ENCODE results near the gene MATN4.

DNA sequence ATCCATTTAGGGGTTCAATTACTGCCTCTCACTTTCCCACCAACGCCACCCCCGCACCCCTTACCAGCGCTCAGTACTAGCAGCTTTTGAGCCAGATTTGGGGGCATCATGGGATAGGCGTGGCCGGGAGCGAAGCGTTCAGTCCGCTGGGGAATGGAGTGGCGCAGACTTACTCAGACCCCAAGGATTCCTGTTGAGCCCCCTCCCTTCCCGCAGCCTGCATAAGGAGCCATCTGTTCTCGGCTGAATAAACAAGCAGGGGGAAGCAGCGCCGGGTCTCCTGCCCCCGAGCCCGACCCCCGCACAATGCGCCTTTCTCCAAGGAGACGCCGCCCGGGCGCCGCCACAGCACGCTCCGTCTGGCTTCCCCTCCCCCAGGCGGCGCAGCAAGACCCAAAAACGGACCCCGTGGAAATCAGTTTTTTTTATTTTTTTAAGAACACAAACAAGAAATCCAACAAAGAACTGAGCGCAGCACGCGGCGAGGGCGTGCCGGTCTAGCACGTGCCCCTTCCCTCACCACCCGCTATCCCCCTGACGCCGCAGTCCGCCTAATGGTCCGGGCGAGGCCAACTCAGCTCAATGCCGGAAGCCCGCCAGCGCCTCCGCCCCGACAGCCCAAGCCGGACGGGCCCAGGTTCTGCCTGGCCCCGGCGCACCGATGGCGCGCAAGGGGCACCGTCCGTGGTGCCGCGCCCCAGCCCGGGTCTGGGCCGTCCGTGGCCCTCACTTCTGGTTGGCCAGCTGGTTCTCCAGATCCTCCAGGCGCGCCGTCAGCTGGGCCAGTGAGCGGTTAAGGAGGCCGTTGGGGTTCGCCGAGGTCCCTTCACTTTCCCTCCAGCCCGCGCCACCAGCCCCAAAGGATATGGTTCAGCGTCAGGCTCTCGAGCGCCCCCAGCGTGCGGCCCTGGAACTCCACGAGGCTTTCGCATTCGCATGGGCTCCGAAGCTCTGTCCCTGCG lies 14.8 kb downstream of the MATN4 start:
- TF ChIP-seq, protein P1, sequence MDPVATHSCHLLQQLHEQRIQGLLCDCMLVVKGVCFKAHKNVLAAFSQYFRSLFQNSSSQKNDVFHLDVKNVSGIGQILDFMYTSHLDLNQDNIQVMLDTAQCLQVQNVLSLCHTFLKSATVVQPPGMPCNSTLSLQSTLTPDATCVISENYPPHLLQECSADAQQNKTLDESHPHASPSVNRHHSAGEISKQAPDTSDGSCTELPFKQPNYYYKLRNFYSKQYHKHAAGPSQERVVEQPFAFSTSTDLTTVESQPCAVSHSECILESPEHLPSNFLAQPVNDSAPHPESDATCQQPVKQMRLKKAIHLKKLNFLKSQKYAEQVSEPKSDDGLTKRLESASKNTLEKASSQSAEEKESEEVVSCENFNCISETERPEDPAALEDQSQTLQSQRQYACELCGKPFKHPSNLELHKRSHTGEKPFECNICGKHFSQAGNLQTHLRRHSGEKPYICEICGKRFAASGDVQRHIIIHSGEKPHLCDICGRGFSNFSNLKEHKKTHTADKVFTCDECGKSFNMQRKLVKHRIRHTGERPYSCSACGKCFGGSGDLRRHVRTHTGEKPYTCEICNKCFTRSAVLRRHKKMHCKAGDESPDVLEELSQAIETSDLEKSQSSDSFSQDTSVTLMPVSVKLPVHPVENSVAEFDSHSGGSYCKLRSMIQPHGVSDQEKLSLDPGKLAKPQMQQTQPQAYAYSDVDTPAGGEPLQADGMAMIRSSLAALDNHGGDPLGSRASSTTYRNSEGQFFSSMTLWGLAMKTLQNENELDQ (CRISPR knock-in tag; IDR thresholded peaks at IDR 0.05; ENCODE audit: borderline replicate concordance) = 0 out of 2 replicates have a peak, but pooled peaks have one; percentile 82
- TF ChIP-seq, protein P2, sequence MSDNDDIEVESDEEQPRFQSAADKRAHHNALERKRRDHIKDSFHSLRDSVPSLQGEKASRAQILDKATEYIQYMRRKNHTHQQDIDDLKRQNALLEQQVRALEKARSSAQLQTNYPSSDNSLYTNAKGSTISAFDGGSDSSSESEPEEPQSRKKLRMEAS (IDR thresholded peaks at IDR 0.05) = no peak
- TF ChIP-seq ZSCAN30 (CRISPR knock-in tag; IDR thresholded peaks at IDR 0.05) (no peak), SETDB1 (CRISPR knock-in tag; IDR thresholded peaks at IDR 0.05; ENCODE audit: borderline replicate concordance) (no peak)
- TF ChIP-seq, protein P3, sequence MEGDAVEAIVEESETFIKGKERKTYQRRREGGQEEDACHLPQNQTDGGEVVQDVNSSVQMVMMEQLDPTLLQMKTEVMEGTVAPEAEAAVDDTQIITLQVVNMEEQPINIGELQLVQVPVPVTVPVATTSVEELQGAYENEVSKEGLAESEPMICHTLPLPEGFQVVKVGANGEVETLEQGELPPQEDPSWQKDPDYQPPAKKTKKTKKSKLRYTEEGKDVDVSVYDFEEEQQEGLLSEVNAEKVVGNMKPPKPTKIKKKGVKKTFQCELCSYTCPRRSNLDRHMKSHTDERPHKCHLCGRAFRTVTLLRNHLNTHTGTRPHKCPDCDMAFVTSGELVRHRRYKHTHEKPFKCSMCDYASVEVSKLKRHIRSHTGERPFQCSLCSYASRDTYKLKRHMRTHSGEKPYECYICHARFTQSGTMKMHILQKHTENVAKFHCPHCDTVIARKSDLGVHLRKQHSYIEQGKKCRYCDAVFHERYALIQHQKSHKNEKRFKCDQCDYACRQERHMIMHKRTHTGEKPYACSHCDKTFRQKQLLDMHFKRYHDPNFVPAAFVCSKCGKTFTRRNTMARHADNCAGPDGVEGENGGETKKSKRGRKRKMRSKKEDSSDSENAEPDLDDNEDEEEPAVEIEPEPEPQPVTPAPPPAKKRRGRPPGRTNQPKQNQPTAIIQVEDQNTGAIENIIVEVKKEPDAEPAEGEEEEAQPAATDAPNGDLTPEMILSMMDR (CRISPR knock-in tag; IDR thresholded peaks at IDR 0.05) = peak; percentile 91
- TF ChIP-seq, protein P4, sequence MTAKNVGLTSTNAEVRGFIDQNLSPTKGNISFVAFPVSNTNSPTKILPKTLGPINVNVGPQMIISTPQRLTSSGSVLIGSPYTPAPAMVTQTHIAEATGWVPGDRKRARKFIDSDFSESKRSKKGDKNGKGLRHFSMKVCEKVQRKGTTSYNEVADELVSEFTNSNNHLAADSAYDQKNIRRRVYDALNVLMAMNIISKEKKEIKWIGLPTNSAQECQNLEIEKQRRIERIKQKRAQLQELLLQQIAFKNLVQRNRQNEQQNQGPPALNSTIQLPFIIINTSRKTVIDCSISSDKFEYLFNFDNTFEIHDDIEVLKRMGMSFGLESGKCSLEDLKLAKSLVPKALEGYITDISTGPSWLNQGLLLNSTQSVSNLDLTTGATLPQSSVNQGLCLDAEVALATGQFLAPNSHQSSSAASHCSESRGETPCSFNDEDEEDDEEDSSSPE (CRISPR knock-in tag; IDR thresholded peaks at IDR 0.05) = peak; percentile 45; the same call in 1 of the 2 replicates
